Stomach (tissue), 4 donors: Measurements from ENCODE around the gene TAS2R16.

ENCODE experiments used
- POLR2A ChIP-seq, 4 donors: fragments of 450-650 bp; IDR thresholded peaks; one replicate each; pipeline ENCODE4 v1.6.1; 2016; ENCODE audit warnings: antibody characterized with exemption in 4 of 4, control low read depth in 2 of 4, mild to moderate bottlenecking in 1 of 4, moderate library complexity in 1 of 4
- POLR2AphosphoS5 ChIP-seq, 3 donors: sonication (generic); formaldehyde crosslinking; IDR thresholded peaks; one replicate each; pipeline ENCODE4 v1.6.1; 2016; ENCODE audit warnings: antibody characterized with exemption in 3 of 3
- TF ChIP-seq, protein P1 (sequence below), 7 experiments: fragments of 450-650 bp in 4 of 7; fragments of 200-600 bp in 3 of 7; sonication (generic) in 3 of 7; IDR thresholded peaks; one replicate each; pipeline ENCODE4 v1.5.1; 2016 to 2019; ENCODE audit warnings: antibody characterized with exemption in 7 of 7, control low read depth in 2 of 7, mild to moderate bottlenecking in 1 of 7

GRCh38 chr7:123043642-123044041, 48.1 kb upstream of the TAS2R16 start:
- no peak for TF ChIP-seq POLR2AphosphoS5 (IDR thresholded peaks at IDR 0.05)
- TF ChIP-seq POLR2A (IDR thresholded peaks at IDR 0.05), result no peak
- TF ChIP-seq, protein P1, sequence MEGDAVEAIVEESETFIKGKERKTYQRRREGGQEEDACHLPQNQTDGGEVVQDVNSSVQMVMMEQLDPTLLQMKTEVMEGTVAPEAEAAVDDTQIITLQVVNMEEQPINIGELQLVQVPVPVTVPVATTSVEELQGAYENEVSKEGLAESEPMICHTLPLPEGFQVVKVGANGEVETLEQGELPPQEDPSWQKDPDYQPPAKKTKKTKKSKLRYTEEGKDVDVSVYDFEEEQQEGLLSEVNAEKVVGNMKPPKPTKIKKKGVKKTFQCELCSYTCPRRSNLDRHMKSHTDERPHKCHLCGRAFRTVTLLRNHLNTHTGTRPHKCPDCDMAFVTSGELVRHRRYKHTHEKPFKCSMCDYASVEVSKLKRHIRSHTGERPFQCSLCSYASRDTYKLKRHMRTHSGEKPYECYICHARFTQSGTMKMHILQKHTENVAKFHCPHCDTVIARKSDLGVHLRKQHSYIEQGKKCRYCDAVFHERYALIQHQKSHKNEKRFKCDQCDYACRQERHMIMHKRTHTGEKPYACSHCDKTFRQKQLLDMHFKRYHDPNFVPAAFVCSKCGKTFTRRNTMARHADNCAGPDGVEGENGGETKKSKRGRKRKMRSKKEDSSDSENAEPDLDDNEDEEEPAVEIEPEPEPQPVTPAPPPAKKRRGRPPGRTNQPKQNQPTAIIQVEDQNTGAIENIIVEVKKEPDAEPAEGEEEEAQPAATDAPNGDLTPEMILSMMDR (IDR thresholded peaks at IDR 0.05), result no peak
